HepG2 (cell line): Measurements from ENCODE around the gene PEX12.
"Not testable (repeated sequence)": the region's sequence is repeated elsewhere in the genome, so short reads cannot be mapped to it uniquely, and the experiment has no call there.

Experiments used
- ATF6 ChIP-seq: sonication (generic); formaldehyde crosslinking; conservative IDR thresholded peaks from 2 replicates; pipeline ENCODE4 v1.4.0; 2020; ENCODE audit warnings: missing genetic modification reagents
- CBFB ChIP-seq: sonication (generic); formaldehyde crosslinking; IDR thresholded peaks from 2 replicates; pipeline ENCODE4 v1.4.0; 2020; ENCODE audit warnings: missing genetic modification reagents
- KLF15 ChIP-seq: sonication (generic); formaldehyde crosslinking; IDR thresholded peaks from 2 replicates; pipeline ENCODE4 v1.8.1; 2023; ENCODE audit warnings: borderline replicate concordance, mild to moderate bottlenecking, inconsistent platforms, missing genetic modification reagents, mixed read lengths
- NR2C2 ChIP-seq: sonication (generic); formaldehyde crosslinking; IDR thresholded peaks from 2 replicates; pipeline ENCODE4 v1.4.0; 2020; ENCODE audit warnings: missing genetic modification reagents, mild to moderate bottlenecking, moderate library complexity, borderline replicate concordance
- SAFB2 ChIP-seq: sonication (generic); formaldehyde crosslinking; IDR thresholded peaks from 2 replicates; pipeline ENCODE4 v1.5.1; 2020; ENCODE audit warnings: missing genetic modification reagents, low read depth, mild to moderate bottlenecking, borderline replicate concordance
- TAF1 ChIP-seq: sonication (generic); formaldehyde crosslinking; IDR thresholded peaks from 2 replicates; pipeline ENCODE4 v1.4.0; 2020; ENCODE audit warnings: missing genetic modification reagents
- TCF7L2 ChIP-seq: IDR thresholded peaks from 2 replicates; pipeline ENCODE4 v1.6.1; 2011; ENCODE audit warnings: mild to moderate bottlenecking, low read depth, low read length, moderate library complexity
- ZFP36 ChIP-seq: fragments of 150-350 bp; IDR thresholded peaks from 2 replicates; pipeline ENCODE4 v1.6.1; 2018; ENCODE audit warnings: borderline replicate concordance, low read length, low read depth; ENCODE audit not compliant: partially characterized antibody
- ZNF33A ChIP-seq: sonication (generic); formaldehyde crosslinking; IDR thresholded peaks from 2 replicates; pipeline ENCODE4 v1.5.1; 2020; ENCODE audit warnings: missing genetic modification reagents, mild to moderate bottlenecking, moderate library complexity, borderline replicate concordance
- ZNF446 ChIP-seq: sonication (generic); formaldehyde crosslinking; IDR thresholded peaks from 2 replicates; pipeline ENCODE4 v1.5.0; 2020; ENCODE audit warnings: mild to moderate bottlenecking, missing genetic modification reagents
- TF ChIP-seq, protein P1 (sequence below): sonication (generic); formaldehyde crosslinking; IDR thresholded peaks from 2 replicates; pipeline ENCODE4 v1.5.0; 2020; ENCODE audit warnings: mild to moderate bottlenecking, missing genetic modification reagents, moderate library complexity

DNA sequence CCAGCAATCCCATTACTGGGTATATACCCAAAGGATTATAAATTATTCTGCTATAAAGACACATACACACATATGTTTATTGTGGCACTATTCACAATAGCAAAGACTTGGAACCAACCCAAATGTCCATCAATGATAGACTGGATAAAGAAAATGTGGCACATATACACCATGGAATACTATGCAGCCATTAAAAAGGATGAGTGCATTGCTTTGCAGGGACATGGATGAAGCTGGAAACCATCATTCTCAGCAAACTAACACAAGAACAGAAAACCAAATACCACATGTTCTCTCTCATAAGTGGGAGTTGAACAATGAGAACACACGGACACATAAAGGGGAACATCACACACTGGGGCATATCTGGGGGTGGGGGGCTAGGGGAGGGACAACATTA lies 49.0 kb downstream of the PEX12 start:
- TF ChIP-seq SAFB2 (CRISPR knock-in tag); NR2C2; KLF15 (CRISPR knock-in tag); ATF6 (CRISPR knock-in tag); ZNF446 (CRISPR knock-in tag); ZNF33A; ZFP36; TAF1; CBFB (CRISPR knock-in tag); TCF7L2: not testable (repeated sequence)
- TF ChIP-seq, protein P1, sequence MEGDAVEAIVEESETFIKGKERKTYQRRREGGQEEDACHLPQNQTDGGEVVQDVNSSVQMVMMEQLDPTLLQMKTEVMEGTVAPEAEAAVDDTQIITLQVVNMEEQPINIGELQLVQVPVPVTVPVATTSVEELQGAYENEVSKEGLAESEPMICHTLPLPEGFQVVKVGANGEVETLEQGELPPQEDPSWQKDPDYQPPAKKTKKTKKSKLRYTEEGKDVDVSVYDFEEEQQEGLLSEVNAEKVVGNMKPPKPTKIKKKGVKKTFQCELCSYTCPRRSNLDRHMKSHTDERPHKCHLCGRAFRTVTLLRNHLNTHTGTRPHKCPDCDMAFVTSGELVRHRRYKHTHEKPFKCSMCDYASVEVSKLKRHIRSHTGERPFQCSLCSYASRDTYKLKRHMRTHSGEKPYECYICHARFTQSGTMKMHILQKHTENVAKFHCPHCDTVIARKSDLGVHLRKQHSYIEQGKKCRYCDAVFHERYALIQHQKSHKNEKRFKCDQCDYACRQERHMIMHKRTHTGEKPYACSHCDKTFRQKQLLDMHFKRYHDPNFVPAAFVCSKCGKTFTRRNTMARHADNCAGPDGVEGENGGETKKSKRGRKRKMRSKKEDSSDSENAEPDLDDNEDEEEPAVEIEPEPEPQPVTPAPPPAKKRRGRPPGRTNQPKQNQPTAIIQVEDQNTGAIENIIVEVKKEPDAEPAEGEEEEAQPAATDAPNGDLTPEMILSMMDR = not testable (repeated sequence)
